SKM-1 (cell line): Measurements from ENCODE around the gene GOLIM4.
"Not testable (repeated sequence)": the region's sequence is repeated elsewhere in the genome, so short reads cannot be mapped to it uniquely, and the experiment has no call there.

ENCODE experiments used
- DNase-seq: peaks from one replicate; lab custom pipeline; 2025; ENCODE audit not compliant: unreplicated experiment; lab: John Stamatoyannopoulos, UW

The GOLIM4 gene, protein sequence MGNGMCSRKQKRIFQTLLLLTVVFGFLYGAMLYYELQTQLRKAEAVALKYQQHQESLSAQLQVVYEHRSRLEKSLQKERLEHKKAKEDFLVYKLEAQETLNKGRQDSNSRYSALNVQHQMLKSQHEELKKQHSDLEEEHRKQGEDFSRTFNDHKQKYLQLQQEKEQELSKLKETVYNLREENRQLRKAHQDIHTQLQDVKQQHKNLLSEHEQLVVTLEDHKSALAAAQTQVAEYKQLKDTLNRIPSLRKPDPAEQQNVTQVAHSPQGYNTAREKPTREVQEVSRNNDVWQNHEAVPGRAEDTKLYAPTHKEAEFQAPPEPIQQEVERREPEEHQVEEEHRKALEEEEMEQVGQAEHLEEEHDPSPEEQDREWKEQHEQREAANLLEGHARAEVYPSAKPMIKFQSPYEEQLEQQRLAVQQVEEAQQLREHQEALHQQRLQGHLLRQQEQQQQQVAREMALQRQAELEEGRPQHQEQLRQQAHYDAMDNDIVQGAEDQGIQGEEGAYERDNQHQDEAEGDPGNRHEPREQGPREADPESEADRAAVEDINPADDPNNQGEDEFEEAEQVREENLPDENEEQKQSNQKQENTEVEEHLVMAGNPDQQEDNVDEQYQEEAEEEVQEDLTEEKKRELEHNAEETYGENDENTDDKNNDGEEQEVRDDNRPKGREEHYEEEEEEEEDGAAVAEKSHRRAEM

DNA sequence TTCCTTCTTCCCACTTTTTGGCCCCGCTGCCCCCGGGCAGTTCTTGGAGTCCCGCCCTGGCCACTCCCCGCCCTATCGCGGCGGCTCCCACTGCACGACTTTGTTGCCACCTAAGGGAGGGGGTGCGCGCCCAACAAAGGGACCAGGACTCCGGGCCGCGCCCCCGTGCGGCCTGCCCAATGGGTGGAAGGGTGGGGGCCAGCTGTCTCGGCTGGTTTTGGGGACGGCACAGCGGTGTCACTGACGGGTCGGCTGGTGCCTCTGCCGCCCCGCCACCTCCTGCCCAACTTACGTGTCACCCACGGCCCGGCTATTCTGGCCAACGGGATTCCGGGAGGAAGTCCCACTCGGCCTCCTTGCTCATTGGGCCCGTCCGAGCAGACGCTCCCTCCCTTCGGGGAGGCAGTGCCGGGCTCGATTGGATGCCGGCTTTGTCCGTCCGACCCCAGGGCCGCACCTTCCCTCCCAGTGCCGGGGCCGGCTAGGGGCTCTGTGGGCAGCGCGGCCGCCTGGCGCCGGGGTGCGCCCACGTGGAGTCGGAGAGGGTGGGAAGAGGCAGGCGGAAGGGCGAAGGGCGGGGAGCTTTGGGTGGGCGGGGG, at the start of gene GOLIM4:
Gene GOLIM4 (minus strand): TSS at position 314 of the 599 bp plus-strand sequence. CDS start 639 bp downstream, outside the sequence.
- DNase-seq, result peak; percentile 91

DNA sequence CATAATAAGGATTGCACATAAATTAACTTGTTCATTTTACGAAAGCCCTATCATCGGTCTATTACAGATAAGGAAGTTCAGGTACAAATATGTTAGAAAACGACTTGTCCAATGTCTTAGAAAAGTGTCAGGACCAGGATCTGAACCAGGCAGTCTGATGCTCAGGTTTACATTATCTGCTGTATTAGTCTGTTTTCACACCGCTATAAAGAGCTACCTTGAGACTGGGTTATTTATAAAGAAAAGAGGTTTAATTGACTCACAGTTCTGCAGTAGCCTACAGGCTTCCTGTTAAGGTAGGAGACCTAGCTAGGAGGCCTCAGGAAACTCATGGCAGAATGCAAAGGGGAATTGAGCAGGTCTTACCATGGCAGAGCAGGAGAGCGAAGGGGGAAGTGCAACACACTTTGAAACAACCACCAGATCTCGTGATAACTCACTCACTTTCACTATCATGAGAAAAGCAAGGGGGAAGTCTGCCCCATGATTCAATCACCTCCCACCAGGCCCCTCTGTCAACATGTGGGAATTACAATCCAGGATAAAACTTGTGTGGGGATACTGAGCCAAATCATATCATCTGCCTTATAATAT, 45.8 kb upstream of the GOLIM4 start:
- DNase-seq, result peak; percentile 28

DNA sequence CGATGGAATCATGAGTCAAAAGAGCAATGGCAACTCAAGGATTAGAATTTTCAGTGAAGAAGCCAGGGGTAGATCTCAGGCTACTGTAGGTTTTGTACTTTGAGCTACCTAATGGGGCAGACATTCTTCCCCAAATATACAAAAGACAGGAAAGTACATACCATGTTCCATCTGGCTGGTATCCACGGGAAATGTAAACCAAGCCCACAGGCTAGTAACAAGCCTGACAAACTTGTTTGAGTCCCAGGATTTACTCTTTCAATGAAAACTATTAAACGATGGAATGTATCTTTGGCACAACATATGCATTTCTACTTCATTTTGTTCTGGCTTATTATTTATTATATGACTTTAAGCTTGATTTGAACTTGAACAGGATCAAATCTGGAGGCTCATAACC, 44.2 kb upstream of the GOLIM4 start:
- no peak for DNase-seq

DNA sequence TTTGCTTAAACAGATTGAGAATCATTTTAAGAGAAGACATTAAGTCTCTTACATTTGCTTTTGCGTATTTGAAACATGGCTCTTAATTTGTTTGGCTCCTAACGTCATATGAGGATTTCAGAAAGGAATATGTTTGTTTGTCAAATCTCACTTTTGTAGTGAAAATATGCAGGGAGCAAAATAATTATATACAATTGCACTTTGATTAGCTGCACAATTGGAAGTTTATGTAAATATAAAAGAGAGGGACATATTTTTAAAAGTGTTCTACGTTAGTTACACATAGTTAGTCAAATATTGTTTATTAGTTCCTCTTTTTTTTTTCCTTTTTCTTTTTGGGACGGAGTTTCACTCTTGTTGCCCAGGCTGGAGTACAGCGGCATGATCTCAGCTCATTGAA, 42.7 kb upstream of the GOLIM4 start:
- no peak for DNase-seq

DNA sequence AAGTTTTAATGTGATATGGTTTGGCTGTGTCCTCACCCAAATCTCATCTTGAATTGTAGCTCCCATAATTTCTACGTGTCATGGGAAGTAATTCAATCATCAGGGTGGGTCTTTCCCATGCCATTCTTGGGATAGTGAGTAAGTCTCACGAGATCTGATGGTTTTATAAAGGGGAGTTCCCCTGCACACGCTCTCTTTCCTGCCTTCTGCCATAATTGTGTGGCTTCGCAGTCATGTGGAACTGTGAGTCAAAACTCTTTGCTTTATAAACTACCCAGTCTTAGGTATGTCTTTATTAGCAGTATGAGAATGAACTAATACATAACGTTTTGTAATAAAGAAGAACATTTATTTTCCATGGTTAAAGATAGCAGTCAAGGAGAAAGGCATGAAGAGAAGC, 39.2 kb upstream of the GOLIM4 start:
- no peak for DNase-seq

DNA sequence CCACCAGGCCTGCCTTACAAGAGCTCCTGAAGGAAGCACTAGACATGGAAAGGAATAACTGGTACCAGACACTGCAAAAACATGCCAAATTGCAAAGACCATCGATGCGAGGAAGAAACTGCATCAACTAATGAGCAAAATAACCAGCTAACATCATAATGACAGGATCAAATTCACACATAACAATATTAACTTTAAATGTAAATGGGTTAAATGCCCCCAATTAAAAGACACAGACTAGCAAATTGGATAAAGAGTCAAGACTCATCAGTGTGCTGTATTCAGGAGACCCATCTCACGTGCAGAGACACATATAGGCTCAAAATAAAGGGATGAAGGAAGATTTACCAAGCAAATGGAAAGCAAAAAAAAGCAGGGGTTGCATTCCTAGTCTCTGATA, 34.5 kb upstream of the GOLIM4 start:
- not testable (repeated sequence) for DNase-seq

DNA sequence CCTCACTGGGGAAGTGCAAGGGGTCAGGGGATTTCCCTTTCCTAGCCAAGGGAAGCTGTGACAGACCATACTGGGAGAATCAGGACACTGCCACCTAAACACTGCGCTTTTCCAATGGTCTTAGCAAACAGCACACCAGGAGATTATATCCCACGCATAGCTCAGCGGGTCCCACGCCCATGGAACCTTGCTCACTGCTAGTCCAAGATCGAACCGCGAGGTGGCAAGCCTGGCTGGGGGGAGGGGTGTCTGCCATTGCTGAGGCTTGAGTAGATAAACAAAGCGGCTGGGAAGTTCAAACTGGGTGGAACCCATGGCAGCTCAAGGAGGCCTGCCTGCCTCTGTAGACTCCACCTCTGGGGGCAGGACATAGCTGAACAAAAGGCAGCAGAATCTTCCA, 32.7 kb upstream of the GOLIM4 start:
- not testable (repeated sequence) for DNase-seq

DNA sequence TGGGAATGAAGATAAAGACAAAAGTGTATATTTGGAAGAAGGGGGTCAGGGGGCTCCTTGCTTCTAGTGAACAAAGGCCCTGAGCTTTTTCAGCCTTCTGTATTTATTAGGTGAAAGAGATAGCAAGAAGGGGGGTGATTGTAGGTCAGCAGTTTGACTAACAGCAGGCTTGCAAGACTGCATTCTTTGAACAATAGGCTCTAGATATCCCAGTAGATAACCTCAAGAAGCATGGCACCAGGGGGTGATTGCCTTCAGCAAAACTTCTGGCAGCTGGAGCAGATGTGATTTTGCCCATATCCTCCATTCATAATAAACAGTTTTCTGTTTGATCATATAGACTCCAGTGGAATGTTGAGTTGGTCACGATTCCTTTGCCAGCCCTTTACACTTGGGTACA, 31.7 kb upstream of the GOLIM4 start:
- no peak for DNase-seq

DNA sequence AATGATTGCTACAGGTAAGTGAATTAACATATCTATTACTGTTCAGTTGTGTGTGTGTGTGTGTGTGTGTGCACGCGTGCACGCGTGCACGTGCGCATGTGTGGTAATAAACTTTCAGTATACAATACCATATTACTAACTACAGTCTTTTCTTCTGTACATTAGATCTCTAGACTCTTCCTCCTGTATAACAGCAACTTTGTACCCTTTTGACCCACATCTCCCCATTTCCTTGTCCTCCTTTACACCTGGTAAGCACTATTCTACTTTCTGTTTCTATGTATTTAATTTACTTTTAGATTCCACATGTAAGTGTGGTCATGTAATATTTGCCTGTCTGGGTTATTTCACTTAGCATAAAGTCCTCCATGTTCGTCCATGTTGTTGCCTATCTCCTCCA, 29.1 kb upstream of the GOLIM4 start:
- DNase-seq, result no peak

DNA sequence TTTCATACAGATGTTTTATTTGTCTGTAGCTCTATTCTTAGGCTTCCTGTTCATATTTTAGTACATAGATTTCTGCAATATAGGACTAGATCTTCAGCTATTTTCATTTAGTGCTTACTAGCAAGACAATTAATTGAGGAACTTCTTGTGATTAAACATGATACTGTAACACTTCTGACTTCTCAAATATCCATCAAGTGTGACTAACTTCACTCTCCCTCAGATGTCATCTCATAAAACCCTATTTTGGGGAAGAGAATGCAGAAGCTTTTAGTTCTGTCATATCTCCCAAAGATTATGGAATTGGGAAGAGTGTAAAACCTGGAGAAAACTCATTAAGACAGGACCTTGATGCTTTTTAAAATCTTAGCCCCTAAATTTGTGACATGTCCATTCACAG, 28.6 kb upstream of the GOLIM4 start:
- no peak for DNase-seq

DNA sequence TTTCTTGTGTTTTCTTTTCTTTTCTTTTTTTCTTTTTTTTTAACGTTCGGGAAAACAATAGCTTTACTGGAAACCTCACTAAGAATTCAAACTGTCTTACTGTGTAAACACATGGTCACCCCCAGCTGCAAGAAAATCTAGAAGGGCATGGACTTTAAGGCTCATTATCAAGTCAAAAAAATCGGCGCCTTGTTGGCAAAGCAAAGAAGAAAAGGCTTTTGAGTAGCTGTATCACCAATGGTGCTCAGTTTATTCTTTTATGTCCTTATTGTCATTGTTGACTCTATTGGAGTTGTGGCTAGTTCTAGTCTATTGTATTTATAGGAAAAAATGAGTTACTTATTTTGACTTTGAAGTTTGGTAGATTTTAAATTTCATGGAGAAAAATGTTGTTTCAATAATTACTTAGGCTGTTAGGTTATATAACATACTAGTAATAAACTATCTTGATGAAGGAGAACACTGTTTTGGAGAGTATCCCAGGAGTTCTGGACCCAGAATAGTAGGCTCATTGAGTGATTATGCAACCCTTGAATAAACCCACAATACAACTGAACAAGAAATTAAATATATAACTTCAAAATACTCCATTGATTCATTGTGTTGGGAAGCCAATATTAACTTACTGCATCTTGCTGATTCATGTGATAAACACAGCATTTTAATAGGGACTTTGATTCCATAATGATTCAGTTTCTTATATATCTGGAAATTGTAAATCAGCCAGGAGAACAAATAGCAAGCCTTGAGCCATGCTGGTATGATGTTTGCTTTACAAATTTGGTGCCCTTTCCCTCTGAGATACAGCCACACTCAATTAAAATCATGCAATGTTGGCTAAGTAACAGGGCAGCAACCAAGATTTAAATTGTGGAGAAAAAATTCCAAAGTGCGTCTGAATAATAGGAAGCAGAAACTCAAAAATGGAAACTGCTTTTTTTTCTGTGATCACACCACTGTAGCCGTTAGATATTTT, 27.8 kb upstream of the GOLIM4 start:
- no peak for DNase-seq

DNA sequence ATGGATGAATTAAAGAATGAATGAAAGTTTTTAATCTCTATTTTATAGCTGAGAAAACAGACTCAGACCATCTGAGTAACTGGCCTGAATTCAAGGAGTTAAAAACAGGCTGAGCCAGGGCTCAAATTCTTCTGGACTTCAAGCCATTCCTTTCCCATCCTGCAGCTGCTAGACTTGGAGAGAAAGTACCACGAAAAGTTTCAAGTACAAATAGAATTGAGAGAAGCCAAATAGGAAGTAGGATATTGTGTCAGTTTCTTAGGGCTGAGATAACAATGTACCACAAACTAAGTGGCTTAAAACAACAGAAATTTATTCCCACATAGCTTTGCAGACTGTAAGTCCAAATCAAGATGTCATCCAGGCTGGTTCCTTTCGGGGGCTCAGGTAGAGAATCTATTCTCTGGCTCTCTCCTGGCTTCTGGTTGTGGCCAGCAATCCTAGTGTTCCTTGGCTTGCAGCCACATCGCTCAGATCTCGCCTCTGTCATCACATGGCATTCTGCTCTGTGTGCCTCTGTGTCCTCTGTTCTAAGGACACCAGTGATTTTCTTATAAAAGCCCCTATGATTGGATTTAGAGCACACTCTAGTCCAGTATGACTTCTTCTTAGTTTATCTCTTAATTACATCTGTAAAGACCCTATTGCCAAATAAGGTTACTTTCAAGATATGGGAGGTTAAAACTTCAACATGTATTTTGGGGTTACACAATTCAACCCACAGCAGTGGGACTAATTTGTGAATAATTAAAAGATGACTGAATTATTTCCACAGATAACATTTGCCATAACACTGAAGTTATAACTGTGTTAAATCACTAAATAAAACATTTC, 25.7 kb upstream of the GOLIM4 start:
- DNase-seq, result no peak

DNA sequence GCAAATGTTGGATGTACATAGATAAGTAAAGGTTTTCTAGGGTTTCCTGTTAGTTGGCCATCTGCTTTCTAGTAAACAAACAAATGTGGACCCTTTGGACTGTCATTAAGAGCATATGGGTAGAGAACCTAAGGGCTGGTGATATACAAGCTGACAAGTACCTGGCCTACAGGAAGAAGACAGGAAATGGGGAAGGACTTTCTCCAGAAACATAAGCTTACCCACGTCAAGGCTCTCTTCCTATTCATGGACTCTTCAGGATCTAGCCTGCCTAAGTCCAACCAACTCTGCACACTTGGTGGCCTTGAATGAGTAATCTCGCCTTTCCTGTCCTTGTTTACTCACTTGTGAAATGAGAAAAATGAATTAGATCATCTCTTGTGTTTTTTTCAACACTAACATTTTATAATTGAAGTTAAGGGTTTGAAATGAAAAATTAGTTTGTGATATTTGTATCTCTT, 22.2 kb upstream of the GOLIM4 start:
- no peak for DNase-seq

DNA sequence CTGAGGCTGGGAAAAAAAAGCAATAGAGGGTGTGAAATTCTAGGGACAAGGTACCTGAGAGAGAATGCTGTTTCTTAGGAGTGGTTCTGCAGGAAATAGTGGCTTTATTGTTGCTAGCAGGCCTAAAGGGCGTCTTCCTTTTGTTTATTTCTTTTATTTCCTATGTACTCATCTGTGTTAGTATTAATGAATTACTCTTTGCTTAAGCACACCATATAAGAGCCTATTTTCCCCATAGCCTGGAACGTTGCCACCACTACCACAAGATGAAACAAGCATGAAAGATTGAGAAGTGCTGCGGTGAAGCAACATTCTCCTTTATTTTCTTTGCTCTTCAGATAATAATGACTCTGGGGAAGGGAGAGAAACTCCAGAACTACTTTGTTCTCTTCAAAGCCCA, 21.3 kb upstream of the GOLIM4 start:
- no peak for DNase-seq

DNA sequence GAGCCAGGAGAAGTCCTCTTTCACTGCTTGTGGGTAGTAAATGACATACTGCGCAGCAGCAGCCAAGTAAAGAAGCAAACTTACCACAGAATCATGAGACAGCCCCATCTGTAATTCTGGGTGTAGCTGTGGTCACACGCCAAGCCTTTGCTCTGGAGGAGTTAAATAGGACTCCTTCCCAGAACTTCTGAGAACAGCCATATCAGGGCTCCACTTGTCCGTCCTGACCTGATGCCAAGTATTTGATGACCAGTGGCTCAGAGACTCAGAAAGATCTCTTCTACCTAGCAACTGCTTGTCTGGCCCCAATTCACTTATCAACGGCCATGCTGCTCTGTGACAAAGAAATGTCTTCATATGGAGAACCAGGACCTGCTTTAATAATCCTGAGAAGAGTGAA, 20.6 kb upstream of the GOLIM4 start:
- no peak for DNase-seq

DNA sequence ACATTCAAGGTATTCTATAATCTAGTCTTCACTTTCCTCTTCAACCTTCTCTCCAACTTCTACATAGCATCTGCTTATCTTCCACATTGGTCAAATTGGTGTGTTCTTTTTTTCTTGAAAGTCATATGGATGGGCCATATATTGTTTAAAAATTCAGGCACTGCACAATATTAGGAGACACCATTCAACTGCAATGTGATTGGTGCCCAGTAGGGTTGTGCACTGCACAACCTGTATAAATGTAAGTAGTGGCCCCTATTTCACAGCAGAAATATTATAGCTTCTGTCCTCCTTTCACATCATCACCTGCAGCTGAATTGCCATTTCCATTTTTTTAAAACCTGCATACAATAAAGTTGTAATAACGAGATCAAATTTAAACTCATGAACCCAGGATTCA, 18.1 kb upstream of the GOLIM4 start:
- no peak for DNase-seq

DNA sequence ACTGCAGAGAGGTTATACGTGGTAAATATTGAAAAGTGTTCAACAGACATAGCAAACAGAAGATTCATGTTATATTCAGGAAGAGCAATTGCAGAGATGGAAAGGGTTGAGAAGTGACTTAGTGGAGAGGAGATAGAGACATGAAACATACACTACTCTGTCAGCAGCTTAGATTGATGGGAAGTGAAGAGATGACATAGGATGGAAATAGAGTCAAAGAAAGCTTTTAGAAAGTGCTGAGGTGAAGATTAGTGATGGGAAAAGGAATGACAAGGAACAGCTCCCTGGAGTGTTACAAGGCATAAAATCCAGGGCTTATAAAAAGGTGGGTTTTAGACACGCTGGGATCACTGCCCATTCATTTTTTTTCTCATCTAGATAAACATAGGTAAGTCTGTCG, 17.2 kb upstream of the GOLIM4 start:
- no peak for DNase-seq

DNA sequence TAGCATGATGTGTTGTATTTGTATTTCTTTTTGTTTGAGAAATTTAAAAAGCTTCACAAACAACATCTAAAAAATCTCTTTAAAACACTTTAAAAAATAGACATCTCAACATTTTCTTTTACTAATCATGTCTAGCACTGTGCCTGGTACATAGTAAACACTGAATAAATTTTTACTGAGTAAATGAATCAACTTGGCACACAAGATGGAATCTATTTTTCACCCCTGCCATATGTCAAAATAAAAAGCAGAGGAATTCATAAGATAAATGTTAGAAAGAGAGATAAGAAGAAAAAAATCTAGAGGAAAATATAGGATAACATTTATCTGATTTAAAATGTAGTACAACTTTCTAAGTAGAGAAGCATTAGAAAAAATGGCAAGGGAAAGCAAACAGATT, 8.6 kb upstream of the GOLIM4 start:
- DNase-seq, result no peak

DNA sequence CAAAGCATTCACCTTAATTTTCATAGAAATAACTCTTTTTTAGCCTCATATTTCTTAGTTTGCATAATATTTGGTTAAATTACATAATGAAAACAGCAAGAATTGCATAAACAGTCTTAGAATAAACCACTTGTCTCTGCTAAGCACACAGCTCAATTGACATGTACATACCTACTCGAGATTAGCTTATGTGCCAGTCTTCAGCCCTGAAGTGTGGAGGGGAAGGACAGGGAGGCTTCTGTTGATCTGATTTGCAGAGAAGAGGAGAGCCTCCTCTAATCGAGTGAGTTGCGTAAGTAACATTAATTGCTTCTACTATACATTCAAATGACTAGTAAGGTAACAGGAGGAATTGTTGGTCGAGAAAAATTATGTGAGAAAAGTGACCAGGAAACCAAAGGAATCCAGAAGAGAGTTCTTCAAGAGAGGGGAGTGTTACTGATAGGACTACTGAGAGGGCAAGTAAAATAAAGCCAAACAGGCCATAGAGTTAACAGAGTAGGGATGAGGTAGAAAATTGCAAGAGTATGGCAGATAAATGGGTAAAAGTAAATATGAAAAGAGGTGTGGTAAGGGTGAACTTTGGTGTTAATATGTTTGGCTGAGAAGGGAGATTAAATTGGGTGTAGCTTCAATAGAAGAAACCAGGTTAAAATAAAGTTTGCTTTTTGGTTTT, 7.1 kb upstream of the GOLIM4 start:
- DNase-seq, result no peak
